Mesenchymal stem cell (in vitro differentiated cells and primary cell): Measurements from ENCODE around the gene SYDE2.

ENCODE experiments used
- DNase-seq: peaks from one replicate; pipeline ENCODE4 v3.0.0-alpha.2; 2013
- H2AFZ ChIP-seq: one replicate; pipeline ENCODE4 v1.6.1; 2013; ENCODE audit warnings: low read depth, mild to moderate bottlenecking, control low read depth, inconsistent platforms, low read length, moderate library complexity
- H2AK5ac ChIP-seq: 2 replicates; pipeline ENCODE4 v1.6.1; 2013; ENCODE audit warnings: low read length, moderate library complexity, mild to moderate bottlenecking, inconsistent platforms; ENCODE audit not compliant: severe bottlenecking
- H2BK120ac ChIP-seq: one replicate; pipeline ENCODE4 v1.6.1; 2013; ENCODE audit warnings: low read depth, mild to moderate bottlenecking, inconsistent platforms, low read length, moderate library complexity
- H2BK12ac ChIP-seq, 2 experiments: one replicate each; pipeline ENCODE4 v1.6.1; 2013; ENCODE audit warnings: inconsistent platforms in 2 of 2, low read length in 2 of 2, mild to moderate bottlenecking in 2 of 2, moderate library complexity in 2 of 2, control low read depth in 1 of 2
- H2BK15ac ChIP-seq: one replicate; pipeline ENCODE4 v1.6.1; 2013; ENCODE audit warnings: mild to moderate bottlenecking, low read depth, inconsistent platforms; ENCODE audit not compliant: poor library complexity, severe bottlenecking
- H2BK5ac ChIP-seq: 2 replicates; pipeline ENCODE4 v1.6.1; 2013; ENCODE audit warnings: low read depth, mild to moderate bottlenecking, low read length, control low read depth, inconsistent platforms; ENCODE audit not compliant: poor library complexity, severe bottlenecking
- H3K14ac ChIP-seq, 2 experiments: one replicate each; pipeline ENCODE4 v1.6.1; 2013; ENCODE audit warnings: inconsistent platforms in 2 of 2, low read length in 2 of 2, control low read depth in 1 of 2, mild to moderate bottlenecking in 1 of 2, moderate library complexity in 1 of 2
- H3K18ac ChIP-seq, 2 experiments: one replicate each; pipeline ENCODE4 v1.6.1; 2013; ENCODE audit warnings: inconsistent platforms in 2 of 2, low read length in 2 of 2, control low read depth in 1 of 2, low read depth in 1 of 2, mild to moderate bottlenecking in 1 of 2
- H3K23ac ChIP-seq, 2 experiments: one replicate each; pipeline ENCODE4 v1.6.1; 2013; ENCODE audit warnings: inconsistent platforms in 2 of 2, low read length in 2 of 2, mild to moderate bottlenecking in 2 of 2, moderate library complexity in 2 of 2, control low read depth in 1 of 2
- H3K27ac ChIP-seq: 2 replicates; pipeline ENCODE4 v1.5.1; 2013; ENCODE audit warnings: mild to moderate bottlenecking, moderate library complexity, low read length, control low read depth, inconsistent platforms; ENCODE audit not compliant: poor library complexity, severe bottlenecking
- H3K27me3 ChIP-seq, 2 experiments: 2 replicates each; pipeline versions ENCODE4 v1.6.1 to v1.7.0; 2013; ENCODE audit warnings: low read length in 2 of 2, mild to moderate bottlenecking in 2 of 2, moderate library complexity in 2 of 2, control low read depth in 1 of 2, inconsistent platforms in 1 of 2; ENCODE audit not compliant: control insufficient read depth in 1 of 2, insufficient read depth in 1 of 2
- H3K36me3 ChIP-seq, 2 experiments: 2 replicates each; pipeline versions ENCODE4 v1.6.1 to v1.7.0; 2013; ENCODE audit warnings: low read length in 2 of 2, control low read depth in 1 of 2, inconsistent platforms in 1 of 2, low read depth in 1 of 2, mild to moderate bottlenecking in 1 of 2; ENCODE audit not compliant: insufficient read depth in 2 of 2, control insufficient read depth in 1 of 2
- H3K4ac ChIP-seq, 2 experiments: one replicate each; pipeline ENCODE4 v1.6.1; 2013; ENCODE audit warnings: inconsistent platforms in 2 of 2, low read length in 2 of 2, mild to moderate bottlenecking in 2 of 2, moderate library complexity in 2 of 2, control low read depth in 1 of 2, low read depth in 1 of 2
- H3K4me1 ChIP-seq: 2 replicates; pipeline ENCODE4 v1.6.1; 2013; ENCODE audit warnings: low read depth, low read length, control low read depth; ENCODE audit not compliant: control insufficient read depth, insufficient read depth
- H3K4me2 ChIP-seq: 2 replicates; pipeline ENCODE4 v1.6.1; 2013; ENCODE audit warnings: low read length, mild to moderate bottlenecking, inconsistent platforms; ENCODE audit not compliant: poor library complexity, severe bottlenecking
- H3K4me3 ChIP-seq, 2 experiments: 2 replicates each; pipeline versions ENCODE4 v1.5.1 to v1.7.0; 2013; ENCODE audit warnings: low read length in 2 of 2, mild to moderate bottlenecking in 2 of 2, control low read depth in 1 of 2, low read depth in 1 of 2; ENCODE audit not compliant: insufficient read depth in 1 of 2
- H3K79me1 ChIP-seq: replicated peaks from 2 replicates; pipeline ENCODE4 v1.6.1; 2013; ENCODE audit warnings: mild to moderate bottlenecking, control low read depth, low read length, inconsistent platforms; ENCODE audit not compliant: poor library complexity, severe bottlenecking
- H3K9ac ChIP-seq: 2 replicates; pipeline ENCODE4 v1.7.0; 2013; ENCODE audit warnings: mild to moderate bottlenecking, low read length, moderate library complexity
- H3K9me3 ChIP-seq: 2 replicates; pipeline ENCODE4 v1.7.0; 2013; ENCODE audit warnings: mild to moderate bottlenecking, low read length; ENCODE audit not compliant: control insufficient read depth
- H4K8ac ChIP-seq: one replicate; pipeline ENCODE4 v1.6.1; 2013; ENCODE audit warnings: inconsistent platforms, mild to moderate bottlenecking, low read length, moderate library complexity
- H4K91ac ChIP-seq: one replicate; pipeline ENCODE4 v1.6.1; 2013; ENCODE audit warnings: mild to moderate bottlenecking, low read length, inconsistent platforms
- WGBS: methylation state at CpG from one replicate; pipeline ENCODE4 v1.1.7; 2013; ENCODE audit warnings: mixed read lengths; 5-methylcytosine and 5-hydroxymethylcytosine counted together

SYDE2 gene

DNA sequence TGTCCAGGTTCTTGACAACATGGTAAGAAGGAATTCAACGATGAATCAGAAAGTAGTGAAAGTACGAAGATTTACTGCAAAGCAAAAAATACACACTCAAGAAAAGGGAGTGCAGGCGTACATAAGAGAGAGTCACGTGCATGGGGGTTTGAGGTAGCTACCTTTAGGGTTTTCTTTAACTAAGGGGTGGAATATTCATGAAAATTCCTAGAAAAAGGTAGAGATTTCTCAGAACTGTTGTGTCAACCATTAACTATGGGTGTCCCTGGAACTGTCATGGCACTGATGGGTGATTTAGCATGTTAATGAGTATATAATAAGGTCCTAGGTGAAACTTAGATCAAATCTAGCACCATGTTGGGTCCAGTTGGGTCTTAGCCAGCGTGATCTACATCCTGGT, 22.5 kb upstream of the SYDE2 start:
- Histone ChIP-seq H4K91ac (no peak overlapping the region), H2BK5ac (no peak overlapping the region), H3K18ac (no peak overlapping the region), H3K9me3 (no peaks in the 10 kb centered on the region), H2BK15ac (no peak overlapping the region), H3K27me3 (peaks cover 2 to 17% of the 10 kb centered on the region in 2 experiments), H3K4ac (no peak overlapping the region), H3K27ac (no peak overlapping the region), H2BK120ac (no peak overlapping the region), H3K4me1 (no peaks in the 10 kb centered on the region), H3K14ac (no peak overlapping the region), H3K4me3 (no peak overlapping the region), H4K8ac (no peak overlapping the region), H3K79me1 (no peaks in the 10 kb centered on the region), H2BK12ac (no peak overlapping the region), H2AK5ac (no peak overlapping the region), H3K9ac (no peak overlapping the region), H3K36me3 (no peaks in the 10 kb centered on the region), H2AFZ (no peak overlapping the region), H3K23ac (no peak overlapping the region), H3K4me2 (no peak overlapping the region)
- 72% methylated on average over 5 of the region's 5 CpGs for WGBS
- no peak for DNase-seq

- Histone ChIP-seq H2AFZ (no peak overlapping the region), H4K8ac (no peak overlapping the region), H3K27ac (no peak overlapping the region), H3K4me2 (no peak overlapping the region), H3K23ac (no peak overlapping the region), H3K9me3 (no peaks in the 10 kb centered on the region), H3K14ac (no peak overlapping the region), H2AK5ac (no peak overlapping the region), H3K4me1 (no peaks in the 10 kb centered on the region), H2BK120ac (no peak overlapping the region), H3K36me3 (no peaks in the 10 kb centered on the region), H3K9ac (no peak overlapping the region), H3K4ac (no peak overlapping the region), H3K79me1 (no peaks in the 10 kb centered on the region), H4K91ac (peak overlapping the region; percentile 72), H3K18ac (peak overlapping the region; percentile 52 to 84), H2BK5ac (no peak overlapping the region), H2BK15ac (no peak overlapping the region), H2BK12ac (peak overlapping the region in 1 of 2 experiments; percentile 63), H3K4me3 (no peak overlapping the region), H3K27me3 (peaks cover 2 to 17% of the 10 kb centered on the region in 2 experiments)
- DNase-seq: peak; percentile 44
- WGBS: 39% methylated on average over 6 of the region's 7 CpGs
Observed at GRCh38 chr1:85220756-85221201, 20.0 kb upstream of the SYDE2 start.

- no peak overlapping the region for H3K9ac ChIP-seq
- no peaks in the 10 kb centered on the region for H3K79me1 ChIP-seq
- no peak overlapping the region for H3K23ac ChIP-seq
- peak overlapping the region in 1 of 2 experiments; percentile 43 for H3K18ac ChIP-seq
- H3K27me3 ChIP-seq: peaks cover 2 to 24% of the 10 kb centered on the region in 2 experiments
- no peak overlapping the region for H3K4ac ChIP-seq
- H4K91ac ChIP-seq: no peak overlapping the region
- no peaks in the 10 kb centered on the region for H3K4me1 ChIP-seq
- H2BK15ac ChIP-seq: no peak overlapping the region
- H3K4me2 ChIP-seq: no peak overlapping the region
- no peak overlapping the region for H2BK12ac ChIP-seq
- no peak overlapping the region for H3K4me3 ChIP-seq
- WGBS: 86% methylated on average over 1 of the region's 2 CpGs
- no peak overlapping the region for H2AK5ac ChIP-seq
- no peak overlapping the region for H2BK120ac ChIP-seq
- no peak overlapping the region for H3K14ac ChIP-seq
- no peaks in the 10 kb centered on the region for H3K9me3 ChIP-seq
- no peaks in the 10 kb centered on the region for H3K36me3 ChIP-seq
- no peak overlapping the region for H2AFZ ChIP-seq
- no peak overlapping the region for H4K8ac ChIP-seq
- DNase-seq: no peak
- H3K27ac ChIP-seq: no peak overlapping the region
- H2BK5ac ChIP-seq: no peak overlapping the region
Observed at GRCh38 chr1:85219853-85220610, 19.2 kb upstream of the SYDE2 start.

DNA sequence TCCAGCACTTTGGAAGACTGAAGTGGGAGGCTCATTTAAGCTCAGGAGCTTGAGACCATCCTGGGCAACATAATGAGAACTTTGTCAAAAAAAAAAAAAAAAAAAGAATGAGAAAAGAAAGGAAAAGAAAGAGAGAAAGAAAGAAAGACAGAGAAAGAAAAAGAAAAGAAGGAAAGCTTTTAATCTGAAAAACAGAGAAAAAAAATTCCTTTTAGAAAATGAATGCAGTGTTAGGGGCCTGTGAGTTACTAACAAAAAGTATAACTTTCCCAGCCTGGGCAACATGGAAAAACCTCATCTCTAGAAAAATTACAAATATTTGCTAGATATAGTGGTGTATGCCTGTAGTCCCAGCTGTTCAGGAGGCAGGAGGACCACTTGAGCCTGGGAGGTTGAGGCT, 15.9 kb upstream of the SYDE2 start:
- no peak overlapping the region for H4K91ac ChIP-seq
- peaks cover 2 to 25% of the 10 kb centered on the region in 2 experiments for H3K27me3 ChIP-seq
- no peak for DNase-seq

More for the DNA sequence above, 15.9 kb upstream of the SYDE2 start:
- H2BK5ac ChIP-seq: no peak overlapping the region
- no peak overlapping the region for H2BK15ac ChIP-seq
- no peak overlapping the region for H2BK12ac ChIP-seq
- no peak overlapping the region for H3K4me2 ChIP-seq
- no peak overlapping the region for H3K4me3 ChIP-seq
- H3K4me1 ChIP-seq: no peaks in the 10 kb centered on the region
- no peaks in the 10 kb centered on the region for H3K9me3 ChIP-seq
- H2AFZ ChIP-seq: no peak overlapping the region
- no peak overlapping the region for H3K14ac ChIP-seq
- no peak overlapping the region for H3K4ac ChIP-seq
- H3K18ac ChIP-seq: no peak overlapping the region
- no peak overlapping the region for H2AK5ac ChIP-seq
- H3K79me1 ChIP-seq: no peaks in the 10 kb centered on the region
- no peak overlapping the region for H2BK120ac ChIP-seq
- H3K23ac ChIP-seq: no peak overlapping the region
- H3K9ac ChIP-seq: no peak overlapping the region
- no peak overlapping the region for H4K8ac ChIP-seq
- no peaks in the 10 kb centered on the region for H3K36me3 ChIP-seq
- H3K27ac ChIP-seq: no peak overlapping the region
